CD4-positive, alpha-beta T cell treated with Interleukin-15 for 1 hour (primary cell): ENCODE data around the gene DBNDD1.

Experiments
- DNase-seq: peaks from one replicate; pipeline ENCODE4 v3.0.0-alpha.2; 2020

Gene DBNDD1

GRCh38 chr16:89958068-89958467, 61.2 kb downstream of the DBNDD1 start:
- DNase-seq, result peak; percentile 49

GRCh38 chr16:89957216-89957785, 62.0 kb downstream of the DBNDD1 start:
- no peak for DNase-seq

- DNase-seq, result no peak
These were observed 62.6 kb downstream of the DBNDD1 start for GRCh38 chr16:89956505-89957215.

- DNase-seq, result no peak
These were observed 64.1 kb downstream of the DBNDD1 start for GRCh38 chr16:89955001-89955685.
